ENCODE measurements around the gene ITPR1.

ITPR1 gene

GRCh38 chr3:4797201-4797705, 304.1 kb downstream of the ITPR1 start:
- DNase-seq, result no peak

- DNase-seq, result no peak
Observed at GRCh38 chr3:4799266-4800256, 306.4 kb downstream of the ITPR1 start.

- no peak for DNase-seq
Observed at GRCh38 chr3:4800595-4800994, 307.4 kb downstream of the ITPR1 start.

GRCh38 chr3:4801892-4802291, 308.7 kb downstream of the ITPR1 start:
- no peak for DNase-seq

GRCh38 chr3:4802903-4803302, 309.8 kb downstream of the ITPR1 start:
- DNase-seq, result no peak

- peak; percentile 47 for DNase-seq
Observed at GRCh38 chr3:4804161-4805058, 311.3 kb downstream of the ITPR1 start.

GRCh38 chr3:4805662-4806061, 312.5 kb downstream of the ITPR1 start:
- no peak for DNase-seq

- no peak for DNase-seq
Observed at GRCh38 chr3:4806535-4807108, 313.5 kb downstream of the ITPR1 start.

- no peak for DNase-seq
Observed at GRCh38 chr3:4807381-4808280, 314.5 kb downstream of the ITPR1 start.

- no peak for DNase-seq
Observed at GRCh38 chr3:4808637-4809036, 315.5 kb downstream of the ITPR1 start.

GRCh38 chr3:4809922-4810321, 316.8 kb downstream of the ITPR1 start:
- DNase-seq, result no peak

GRCh38 chr3:4812591-4812990, 319.4 kb downstream of the ITPR1 start:
- no peak for DNase-seq

- DNase-seq, result no peak
Observed at GRCh38 chr3:4813909-4814304, 320.8 kb downstream of the ITPR1 start.

GRCh38 chr3:4814305-4814903, 321.3 kb downstream of the ITPR1 start:
- no peak for DNase-seq

- DNase-seq, result no peak
Observed at GRCh38 chr3:4814904-4815574, 321.9 kb downstream of the ITPR1 start.

GRCh38 chr3:4816306-4816705, 323.2 kb downstream of the ITPR1 start:
- DNase-seq, result no peak

GRCh38 chr3:4816718-4817117, 323.6 kb downstream of the ITPR1 start:
- DNase-seq, result no peak

GRCh38 chr3:4817128-4817527, 324.0 kb downstream of the ITPR1 start:
- DNase-seq, result no peak

GRCh38 chr3:4818164-4818563, 325.0 kb downstream of the ITPR1 start:
- no peak for DNase-seq

GRCh38 chr3:4818986-4819693, 326.0 kb downstream of the ITPR1 start:
- DNase-seq, result no peak

All from CD4-positive, alpha-beta T cell treated with Interleukin-10 for 1 hour (primary cell).